HepG2 (cell line): ENCODE data around the gene RAB24. TPM values are rescaled to one million over a fixed set of nuclear protein-coding genes. Genes with fewer than 3 reads are reported as not detected.

ENCODE experiments used
- CREM ChIP-seq, 2 experiments: sonication (generic) in 1 of 2; formaldehyde crosslinking in 1 of 2; IDR thresholded peaks; 2 replicates each; pipeline versions ENCODE4 v1.4.0 to v1.6.1; 2016 to 2020; ENCODE audit warnings: antibody characterized with exemption in 1 of 2, mild to moderate bottlenecking in 1 of 2, missing genetic modification reagents in 1 of 2
- KDM1A ChIP-seq: IDR thresholded peaks from 2 replicates; pipeline ENCODE4 v1.6.1; 2016; ENCODE audit warnings: missing compliant biosample characterization
- MIER2 ChIP-seq: IDR thresholded peaks from 2 replicates; pipeline ENCODE4 v1.6.1; 2016; ENCODE audit warnings: missing biosample characterization, missing genetic modification reagents
- PRPF4 ChIP-seq: fragments of 200-400 bp; formaldehyde crosslinking; IDR thresholded peaks from 2 replicates; pipeline ENCODE4 v1.6.1; 2016; ENCODE audit warnings: low read length, low read depth; ENCODE audit not compliant: poor library complexity, severe bottlenecking
- RBAK ChIP-seq: sonication (generic); formaldehyde crosslinking; IDR thresholded peaks from 2 replicates; pipeline ENCODE4 v1.5.1; 2020; ENCODE audit warnings: mild to moderate bottlenecking, missing genetic modification reagents
- SIN3A ChIP-seq: IDR thresholded peaks from 2 replicates; pipeline ENCODE4 v1.6.1; 2011; ENCODE audit warnings: low read depth, mild to moderate bottlenecking, control low read depth, low read length, borderline replicate concordance
- SPEN ChIP-seq: sonication (generic); formaldehyde crosslinking; IDR thresholded peaks from 2 replicates; pipeline ENCODE4 v1.5.1; 2020; ENCODE audit warnings: low read depth, mild to moderate bottlenecking, missing genetic modification reagents
- TEF ChIP-seq: sonication (generic); formaldehyde crosslinking; IDR thresholded peaks from 2 replicates; pipeline ENCODE4 v1.5.0; 2020; ENCODE audit warnings: missing genetic modification reagents
- XRCC5 ChIP-seq: fragments of 200-400 bp; formaldehyde crosslinking; optimal IDR thresholded peaks from 2 replicates; pipeline ENCODE3; 2017; ENCODE audit warnings: mild to moderate bottlenecking, low read length
- ZC3H13 ChIP-seq: sonication (generic); formaldehyde crosslinking; IDR thresholded peaks from 2 replicates; pipeline ENCODE4 v1.8.1; 2023; ENCODE audit warnings: mild to moderate bottlenecking, missing genetic modification reagents, moderate library complexity
- ZNF3 ChIP-seq: IDR thresholded peaks from 2 replicates; pipeline ENCODE4 v1.7.0; 2017; ENCODE audit warnings: inconsistent platforms
- ZNF451 ChIP-seq: sonication (generic); formaldehyde crosslinking; IDR thresholded peaks from 2 replicates; pipeline ENCODE4 v1.5.0; 2020; ENCODE audit warnings: mild to moderate bottlenecking, missing genetic modification reagents
- ZNF484 ChIP-seq: sonication (generic); formaldehyde crosslinking; IDR thresholded peaks from 2 replicates; pipeline ENCODE4 v1.5.1; 2020; ENCODE audit warnings: mild to moderate bottlenecking, low read depth, missing genetic modification reagents, borderline replicate concordance
- ZNF609 ChIP-seq: sonication (generic); formaldehyde crosslinking; IDR thresholded peaks from 2 replicates; pipeline ENCODE4 v1.4.0; 2020; ENCODE audit warnings: mild to moderate bottlenecking, missing genetic modification reagents, borderline replicate concordance
- ZNF766 ChIP-seq: sonication (generic); formaldehyde crosslinking; IDR thresholded peaks from 2 replicates; pipeline ENCODE4 v1.5.0; 2020; ENCODE audit warnings: missing genetic modification reagents, borderline replicate concordance
- ZSCAN29 ChIP-seq: sonication (generic); formaldehyde crosslinking; conservative IDR thresholded peaks from 2 replicates; pipeline ENCODE4 v1.4.0; 2020; ENCODE audit warnings: mild to moderate bottlenecking, missing genetic modification reagents
- polyA plus RNA-seq, 8 experiments: library from polyadenylated mRNA; depleted of rRNA in 3 of 8; stranded (reverse) in 7 of 8; unstranded in 1 of 8; fragments of >200 nt; fragmentation: Illumina TruSeq in 4 of 8; extraction: Trizol in 4 of 8; gene quantifications; 2 replicates each; pipeline versions ENCODE4 v1.2.1 to v1.2.3, GENCODE V29; 2011 to 2016; ENCODE audit warnings: low read depth in 4 of 8, missing spikeins in 1 of 8, mixed read lengths in 1 of 8; ENCODE audit not compliant: insufficient read depth in 1 of 8
- total RNA-seq, 5 experiments: library from RNA; depleted of rRNA; stranded (reverse); fragments of >200 nt; fragmentation: Illumina TruSeq; extraction: Trizol; gene quantifications; 2 replicates each; pipeline ENCODE4 v1.2.3, GENCODE V29; 2016; ENCODE audit warnings: low read depth in 1 of 5
- TF ChIP-seq, protein P1 (sequence below): sonication (generic); formaldehyde crosslinking; IDR thresholded peaks from 2 replicates; pipeline ENCODE4 v1.4.0; 2020; ENCODE audit warnings: missing genetic modification reagents
- TF ChIP-seq, protein P2 (sequence below): IDR thresholded peaks from 2 replicates; pipeline ENCODE4 v1.6.1; 2016; ENCODE audit warnings: missing genetic modification reagents, missing compliant biosample characterization
- TF ChIP-seq, protein P3 (sequence below): IDR thresholded peaks from 2 replicates; pipeline ENCODE4 v1.6.1; 2016

RAB24 gene
- total and polyA plus RNA-seq, 2 of the 13 experiments (the other 11 are each of a cell fraction or from before 2014, with no cell fraction given), result 22.9 to 63.7 TPM

GRCh38 chr5:177351392-177352329, 48.1 kb upstream of the RAB24 start, which contains the start of gene LMAN2 (continued):
- TF ChIP-seq, protein P1, sequence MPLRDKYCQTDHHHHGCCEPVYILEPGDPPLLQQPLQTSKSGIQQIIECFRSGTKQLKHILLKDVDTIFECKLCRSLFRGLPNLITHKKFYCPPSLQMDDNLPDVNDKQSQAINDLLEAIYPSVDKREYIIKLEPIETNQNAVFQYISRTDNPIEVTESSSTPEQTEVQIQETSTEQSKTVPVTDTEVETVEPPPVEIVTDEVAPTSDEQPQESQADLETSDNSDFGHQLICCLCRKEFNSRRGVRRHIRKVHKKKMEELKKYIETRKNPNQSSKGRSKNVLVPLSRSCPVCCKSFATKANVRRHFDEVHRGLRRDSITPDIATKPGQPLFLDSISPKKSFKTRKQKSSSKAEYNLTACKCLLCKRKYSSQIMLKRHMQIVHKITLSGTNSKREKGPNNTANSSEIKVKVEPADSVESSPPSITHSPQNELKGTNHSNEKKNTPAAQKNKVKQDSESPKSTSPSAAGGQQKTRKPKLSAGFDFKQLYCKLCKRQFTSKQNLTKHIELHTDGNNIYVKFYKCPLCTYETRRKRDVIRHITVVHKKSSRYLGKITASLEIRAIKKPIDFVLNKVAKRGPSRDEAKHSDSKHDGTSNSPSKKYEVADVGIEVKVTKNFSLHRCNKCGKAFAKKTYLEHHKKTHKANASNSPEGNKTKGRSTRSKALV (CRISPR knock-in tag), result peak; percentile 76
- TF ChIP-seq ZNF766 (CRISPR knock-in tag) (0 out of 2 replicates have a peak, but pooled peaks have one; percentile 31), SPEN (CRISPR knock-in tag) (peak; percentile 53; the same call in 1 of the 2 replicates), MIER2 (CRISPR knock-in tag) (no peak), CREM (IDR thresholded peaks at IDR 0.05) (peak; percentile 89), CREM (CRISPR knock-in tag; IDR thresholded peaks at IDR 0.05) (no peak), TEF (CRISPR knock-in tag) (0 out of 2 replicates have a peak, but pooled peaks have one; percentile 45), SIN3A (peak; percentile 88), ZSCAN29 (CRISPR knock-in tag) (0 out of 2 replicates have a peak, but pooled peaks have one; percentile 25), ZNF484 (no peak), RBAK (CRISPR knock-in tag) (no peak), ZNF609 (CRISPR knock-in tag) (0 out of 2 replicates have a peak, but pooled peaks have one; percentile 33), PRPF4 (peak; percentile 87), ZNF3 (0 out of 2 replicates have a peak, but pooled peaks have one; percentile 22), ZNF451 (CRISPR knock-in tag) (peak; percentile 62), ZC3H13 (CRISPR knock-in tag) (0 out of 2 replicates have a peak, but pooled peaks have one; percentile 31), XRCC5 (peak; percentile 93), KDM1A (CRISPR knock-in tag) (no peak)
- TF ChIP-seq, protein P2, sequence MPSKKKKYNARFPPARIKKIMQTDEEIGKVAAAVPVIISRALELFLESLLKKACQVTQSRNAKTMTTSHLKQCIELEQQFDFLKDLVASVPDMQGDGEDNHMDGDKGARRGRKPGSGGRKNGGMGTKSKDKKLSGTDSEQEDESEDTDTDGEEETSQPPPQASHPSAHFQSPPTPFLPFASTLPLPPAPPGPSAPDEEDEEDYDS (CRISPR knock-in tag), result peak; percentile 41; the same call in 1 of the 2 replicates
- TF ChIP-seq, protein P3, sequence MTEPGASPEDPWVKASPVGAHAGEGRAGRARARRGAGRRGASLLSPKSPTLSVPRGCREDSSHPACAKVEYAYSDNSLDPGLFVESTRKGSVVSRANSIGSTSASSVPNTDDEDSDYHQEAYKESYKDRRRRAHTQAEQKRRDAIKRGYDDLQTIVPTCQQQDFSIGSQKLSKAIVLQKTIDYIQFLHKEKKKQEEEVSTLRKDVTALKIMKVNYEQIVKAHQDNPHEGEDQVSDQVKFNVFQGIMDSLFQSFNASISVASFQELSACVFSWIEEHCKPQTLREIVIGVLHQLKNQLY, result no peak
